PFSK-1 (cell line): ENCODE measurements around the gene CRADD.

Source experiments
- FOXP2 ChIP-seq: optimal IDR thresholded peaks from 2 replicates; pipeline ENCODE3; 2011; ENCODE audit warnings: borderline replicate concordance, control low read depth, inconsistent platforms; ENCODE audit not compliant: insufficient read depth; ENCODE audit errors: extremely low read length, extremely low read depth
- POLR2AphosphoS5 ChIP-seq: IDR thresholded peaks from 2 replicates; pipeline ENCODE4 v1.6.1; 2012; ENCODE audit warnings: low read depth, mild to moderate bottlenecking, control low read depth, low read length, moderate library complexity
- REST ChIP-seq, 2 experiments: IDR thresholded peaks; 2 replicates each; pipeline versions ENCODE4 v1.6.1 to v1.8.0; 2011 to 2012; ENCODE audit warnings: low read depth in 2 of 2, low read length in 2 of 2, control low read depth in 1 of 2, inconsistent platforms in 1 of 2, mild to moderate bottlenecking in 1 of 2, moderate library complexity in 1 of 2; ENCODE audit not compliant: insufficient read depth in 1 of 2
- SIN3A ChIP-seq: IDR thresholded peaks from 2 replicates; pipeline ENCODE4 v1.6.1; 2012; ENCODE audit warnings: mild to moderate bottlenecking, low read length, moderate library complexity, borderline replicate concordance; ENCODE audit not compliant: insufficient read depth
- TAF1 ChIP-seq: IDR thresholded peaks from 2 replicates; pipeline ENCODE4 v1.6.1; 2012; ENCODE audit warnings: low read length, control low read depth, borderline replicate concordance; ENCODE audit not compliant: insufficient read depth

CRADD gene

GRCh38 chr12:93676408-93677194, 574 bp upstream of the CRADD start:
- TF ChIP-seq REST (IDR thresholded peaks at IDR 0.05; ENCODE audit: insufficient read depth in 1 of 2, low read depth in 2 of 2, low read length in 2 of 2) (no peak), POLR2AphosphoS5 (no peak), FOXP2 (no peak), TAF1 (no peak), SIN3A (no peak)

DNA sequence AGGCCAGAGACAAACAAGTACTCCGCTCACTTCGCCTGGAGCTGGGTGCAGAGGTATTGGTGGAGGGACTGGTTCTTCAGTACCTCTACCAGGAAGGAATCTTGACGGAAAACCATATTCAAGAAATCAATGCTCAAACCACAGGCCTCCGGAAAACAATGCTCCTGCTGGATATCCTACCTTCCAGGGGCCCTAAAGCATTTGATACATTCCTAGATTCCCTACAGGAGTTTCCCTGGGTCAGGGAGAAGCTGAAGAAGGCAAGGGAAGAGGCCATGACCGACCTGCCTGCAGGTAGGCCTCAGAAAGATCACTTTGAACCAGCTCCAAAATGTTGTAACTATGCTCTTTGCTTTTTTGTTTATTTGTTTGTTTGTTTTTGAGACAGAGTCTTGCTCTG, 1.6 kb downstream of the CRADD start:
- TF ChIP-seq FOXP2 (no peak), TAF1 (no peak), POLR2AphosphoS5 (no peak), SIN3A (no peak), REST (IDR thresholded peaks at IDR 0.05; ENCODE audit: insufficient read depth in 1 of 2, low read depth in 2 of 2, low read length in 2 of 2) (no peak)

DNA sequence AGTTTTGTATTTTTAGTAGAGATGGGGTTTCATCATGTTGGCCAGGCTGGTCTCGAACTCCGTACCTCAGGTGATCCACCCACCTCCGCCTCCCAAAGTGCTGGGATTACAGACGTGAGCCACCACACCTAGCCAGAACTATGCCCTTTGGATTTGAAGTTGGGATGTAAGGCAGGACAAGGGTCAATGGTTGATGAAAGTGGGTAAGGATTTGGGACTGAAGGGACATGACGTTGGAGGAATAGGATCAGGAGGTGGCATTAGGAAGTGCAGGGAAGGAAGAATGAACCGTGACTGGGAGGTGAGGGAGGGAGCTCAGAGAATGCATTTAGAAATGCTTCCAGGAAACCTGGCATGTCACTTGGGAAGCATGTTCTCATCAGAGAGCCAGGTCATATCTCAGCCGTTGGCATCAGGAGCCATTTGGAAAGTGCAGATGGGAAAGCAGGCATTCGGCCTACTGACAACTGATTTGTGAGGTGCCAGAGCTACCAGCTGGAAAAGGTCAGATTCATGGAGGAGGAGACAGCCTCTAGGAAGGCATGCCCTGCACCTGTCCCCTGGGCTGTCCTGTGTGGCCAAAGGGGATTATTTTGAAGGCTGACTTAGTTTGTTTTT, 2.2 kb downstream of the CRADD start:
- TF ChIP-seq FOXP2 (no peak), REST (IDR thresholded peaks at IDR 0.05; ENCODE audit: insufficient read depth in 1 of 2, low read depth in 2 of 2, low read length in 2 of 2) (no peak), SIN3A (no peak), TAF1 (no peak), POLR2AphosphoS5 (no peak)

DNA sequence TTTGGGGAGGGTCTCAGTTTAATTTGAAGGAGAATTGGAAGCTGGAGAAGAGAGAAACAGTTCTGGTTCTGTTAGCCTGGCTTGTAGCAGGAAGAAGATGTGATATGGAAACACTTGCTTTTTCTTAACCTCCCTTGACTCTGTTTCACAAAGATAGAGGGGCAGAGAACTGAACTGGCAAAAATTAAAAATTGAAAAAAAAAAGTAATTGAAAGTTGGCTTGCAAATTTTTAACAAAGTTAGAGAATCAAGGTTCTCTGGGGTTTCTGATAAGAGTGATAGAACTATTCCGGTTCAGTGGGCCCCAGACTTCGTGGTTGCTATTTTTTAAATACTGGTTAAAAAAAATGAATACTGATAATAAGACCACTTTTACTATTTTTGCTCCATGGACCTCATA, 2.8 kb downstream of the CRADD start:
- TF ChIP-seq POLR2AphosphoS5 (no peak), REST (IDR thresholded peaks at IDR 0.05; ENCODE audit: insufficient read depth in 1 of 2, low read depth in 2 of 2, low read length in 2 of 2) (no peak), SIN3A (no peak), TAF1 (no peak), FOXP2 (no peak)

GRCh38 chr12:93682846-93683261, 5.7 kb downstream of the CRADD start:
- TF ChIP-seq FOXP2 (no peak), POLR2AphosphoS5 (no peak), REST (IDR thresholded peaks at IDR 0.05; ENCODE audit: insufficient read depth in 1 of 2, low read depth in 2 of 2, low read length in 2 of 2) (no peak), SIN3A (no peak), TAF1 (no peak)
